Spleen (tissue), 11 donors: ENCODE data around the gene PDZD2. TPM values are rescaled to one million over a fixed set of nuclear protein-coding genes. Genes with fewer than 3 reads are reported as not detected.

Source experiments
- DNase-seq: peaks from one replicate; pipeline ENCODE4 v3.0.0-alpha.2; 2020
- H3K27ac ChIP-seq, 8 donors: fragments of 200-600 bp; sonication (generic) in 7 of 8; 1 replicate in 4 of 8; 2 replicates in 4 of 8; pipeline versions ENCODE4 v1.5.0 to v1.8.0; 2016 to 2021; ENCODE audit warnings: inconsistent platforms in 4 of 8, mild to moderate bottlenecking in 4 of 8, moderate library complexity in 1 of 8
- H3K27me3 ChIP-seq, 7 donors: fragments of 200-600 bp; sonication (generic) in 6 of 7; replicated peaks in 1 of 7; 1 replicate in 4 of 7; 2 replicates in 3 of 7; pipeline versions ENCODE4 v1.5.0 to v1.8.0; 2016 to 2021; ENCODE audit warnings: inconsistent platforms in 3 of 7, mild to moderate bottlenecking in 1 of 7
- H3K36me3 ChIP-seq, 6 donors: fragments of 200-600 bp; sonication (generic) in 5 of 6; 1 replicate in 4 of 6; 2 replicates in 2 of 6; pipeline versions ENCODE4 v1.5.0 to v1.8.0; 2016 to 2021; ENCODE audit warnings: inconsistent platforms in 2 of 6
- H3K4me1 ChIP-seq, 6 donors: fragments of 200-600 bp; sonication (generic) in 5 of 6; 1 replicate in 3 of 6; 2 replicates in 3 of 6; pipeline versions ENCODE4 v1.5.0 to v1.8.0; 2016 to 2021; ENCODE audit warnings: inconsistent platforms in 3 of 6
- H3K4me3 ChIP-seq, 8 donors: fragments of 200-600 bp; sonication (generic) in 7 of 8; 1 replicate in 4 of 8; 2 replicates in 4 of 8; pipeline versions ENCODE4 v1.5.0 to v1.8.0; 2016 to 2021; ENCODE audit warnings: inconsistent platforms in 4 of 8, mild to moderate bottlenecking in 4 of 8, moderate library complexity in 2 of 8
- H3K9me3 ChIP-seq, 8 donors: fragments of 200-600 bp; sonication (generic) in 7 of 8; 1 replicate in 4 of 8; 2 replicates in 4 of 8; pipeline versions ENCODE4 v1.5.0 to v1.8.0; 2016 to 2021; ENCODE audit warnings: inconsistent platforms in 4 of 8
- CTCF ChIP-seq, 11 experiments: fragments of 200-600 bp in 7 of 11; fragments of 450-650 bp in 4 of 11; sonication (generic) in 4 of 11; IDR thresholded peaks in 8 of 11; conservative IDR thresholded peaks in 3 of 11; 1 replicate in 7 of 11; 2 replicates in 4 of 11; pipeline versions ENCODE4 v1.4.0 to v1.8.0; 2016 to 2021; ENCODE audit warnings: antibody characterized with exemption in 11 of 11, inconsistent platforms in 4 of 11, mild to moderate bottlenecking in 1 of 11
- POLR2A ChIP-seq, 3 donors: fragments of 450-650 bp; IDR thresholded peaks; one replicate each; pipeline ENCODE4 v1.5.1; 2017; ENCODE audit warnings: antibody characterized with exemption in 3 of 3, mild to moderate bottlenecking in 1 of 3
- POLR2AphosphoS5 ChIP-seq, 3 donors: sonication (generic); formaldehyde crosslinking; IDR thresholded peaks; one replicate each; pipeline ENCODE4 v1.5.1; 2017; ENCODE audit warnings: antibody characterized with exemption in 3 of 3
- WGBS, 5 donors: extraction: QIAGEN DNeasy Blood & Tissue Kit in 3 of 5; methylation state at CpG; one replicate each; pipeline versions ENCODE4 v1.1.5 to v1.1.7; 2013 to 2018; 5-methylcytosine and 5-hydroxymethylcytosine counted together
- intact Hi-C: fragments of 100-400 bp; cut with DNase I; formaldehyde crosslinking; loops from one replicate; pipeline ENCODE4 v1.15.0; 2023; ENCODE audit warnings: low total_unique reads
- polyA plus RNA-seq, 3 donors: library from polyadenylated mRNA; stranded (reverse); fragments of 200-250 nt; gene quantifications; one replicate each; pipeline ENCODE4 v1.2.1, GENCODE V29; 2013
- total RNA-seq, 7 donors: library from RNA; depleted of rRNA in 3 of 7; stranded (reverse); fragments of >200 nt in 3 of 7; fragmentation: NEBNext Ultra II Directional in 4 of 7; extraction: Animal tissue kit (Norgen Biotek cat#: 25700) in 4 of 7; gene quantifications; one replicate each; pipeline versions ENCODE4 v1.1.0 to v1.2.1, GENCODE V29; 2016 to 2021
- donor health status: healthy with polysubstance abuse.
- donor health status: DM: no; HTN: no; CAD: no; lungs with moderate emphysema.
- donor health status: DM: no; HTN: no; CAD: no.
- donor health status: Bipolar disorder and iron deficiency.
- donor health status: healthy.
- donor health status: DM: no; HTN: no; CAD: no.
- donor health status: DM: yes; HTN: yes; CAD: no.

Gene PDZD2
- total and polyA plus RNA-seq, 10 donors, result 0.09 to 4.7 (median 2.4) TPM

DNA sequence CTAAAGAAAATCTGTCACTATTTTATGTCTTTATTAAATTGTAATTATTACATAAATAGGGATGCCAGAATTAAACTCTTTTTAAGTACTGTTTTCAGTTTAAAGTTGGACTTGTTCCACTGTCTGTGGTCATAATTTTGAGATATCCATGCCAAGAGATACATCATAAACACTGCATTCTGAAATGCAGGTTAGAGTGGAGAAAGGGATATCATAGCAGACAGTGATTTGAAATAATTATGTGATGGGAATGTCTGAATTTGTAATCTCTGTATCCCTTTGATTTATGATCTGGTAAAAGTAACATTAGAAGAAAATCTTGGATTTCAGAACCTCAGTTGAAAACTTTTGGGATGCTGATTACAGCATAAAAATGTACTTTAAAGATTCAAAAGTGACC lies 313.1 kb downstream of the PDZD2 start:
- Histone ChIP-seq H3K36me3 (no peaks in the 10 kb centered on the region), H3K9me3 (no peaks in the 10 kb centered on the region), H3K4me3 (no peak overlapping the region), H3K27me3 (no peaks in the 10 kb centered on the region), H3K4me1 (no peaks in the 10 kb centered on the region), H3K27ac (no peak overlapping the region)
- no peak for TF ChIP-seq POLR2A (IDR thresholded peaks at IDR 0.05)
- no peak for TF ChIP-seq CTCF (IDR thresholded peaks at IDR 0.05 in 8 of 11, conservative IDR thresholded peaks at IDR 0.05 in 3 of 11)
- TF ChIP-seq POLR2AphosphoS5 (IDR thresholded peaks at IDR 0.05), result no peak
- no peak for DNase-seq
- intact Hi-C loops, result no loop called here

DNA sequence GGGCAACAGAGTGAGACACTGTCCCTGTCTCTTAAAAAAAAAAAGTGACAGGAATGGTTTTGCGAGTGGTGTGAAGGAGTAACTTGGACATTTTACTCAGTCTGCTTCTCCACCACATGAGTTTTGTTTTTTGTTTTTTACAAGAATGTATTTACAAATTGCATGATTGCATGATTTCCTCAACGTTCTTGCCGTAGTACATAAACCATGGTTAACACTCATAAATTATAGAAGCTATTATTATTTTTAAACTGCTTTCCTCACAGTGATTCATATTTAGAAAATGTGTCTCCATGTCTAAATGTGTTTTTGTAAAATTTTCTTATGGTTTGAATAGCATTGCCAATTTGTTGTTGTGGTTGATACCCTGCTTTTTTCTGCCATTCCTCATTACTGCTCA lies 315.2 kb downstream of the PDZD2 start:
- no peak for TF ChIP-seq CTCF (IDR thresholded peaks at IDR 0.05 in 8 of 11, conservative IDR thresholded peaks at IDR 0.05 in 3 of 11)
- no peak for TF ChIP-seq POLR2A (IDR thresholded peaks at IDR 0.05)
- no peak for TF ChIP-seq POLR2AphosphoS5 (IDR thresholded peaks at IDR 0.05)
- Histone ChIP-seq H3K4me3 (no peak overlapping the region), H3K27ac (no peak overlapping the region), H3K27me3 (no peaks in the 10 kb centered on the region), H3K36me3 (no peaks in the 10 kb centered on the region), H3K4me1 (no peaks in the 10 kb centered on the region), H3K9me3 (no peaks in the 10 kb centered on the region)
- intact Hi-C loops, result no loop called here
- 83 to 91% (median 86%) methylated on average over 3 of the region's 3 CpGs for WGBS, 5 donors
- no peak for DNase-seq

DNA sequence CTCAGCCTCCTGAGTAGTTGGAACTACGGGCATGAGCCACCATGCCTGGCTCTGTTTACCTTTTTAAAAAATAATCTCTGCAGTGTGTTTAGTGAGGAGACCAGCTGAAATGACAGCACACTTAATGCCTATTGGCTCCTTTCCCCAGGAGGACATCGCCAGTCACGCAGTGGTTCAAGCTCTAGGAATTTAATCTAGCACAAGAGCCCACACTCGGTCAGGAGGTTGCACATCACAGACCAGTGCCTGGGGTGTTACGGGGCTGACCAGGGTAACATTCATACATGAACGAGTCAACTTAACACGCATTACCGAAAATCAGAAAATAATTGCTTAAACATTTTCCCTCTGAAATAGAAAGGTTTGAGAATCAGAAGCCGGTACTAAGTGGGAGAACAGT lies 318.2 kb downstream of the PDZD2 start:
- intact Hi-C loops, result no loop called here
- 86 to 95% (median 92%) methylated on average over 9 of the region's 9 CpGs for WGBS, 5 donors
- no peaks in the 10 kb centered on the region for H3K9me3 ChIP-seq
- H3K27ac ChIP-seq, result no peak overlapping the region
- DNase-seq, result no peak
- no peak overlapping the region for H3K4me3 ChIP-seq
- H3K4me1 ChIP-seq, result no peaks in the 10 kb centered on the region
- H3K27me3 ChIP-seq, result peaks cover 0 to 3% (median 0%) of the 10 kb centered on the region in 7 donors
- no peak for TF ChIP-seq CTCF (IDR thresholded peaks at IDR 0.05 in 8 of 11, conservative IDR thresholded peaks at IDR 0.05 in 3 of 11)
- TF ChIP-seq POLR2A (IDR thresholded peaks at IDR 0.05), result no peak
- TF ChIP-seq POLR2AphosphoS5 (IDR thresholded peaks at IDR 0.05), result no peak
- H3K36me3 ChIP-seq, result no peaks in the 10 kb centered on the region

GRCh38 chr5:31962351-31962751 lies 323.4 kb downstream of the PDZD2 start:
- TF ChIP-seq CTCF (IDR thresholded peaks at IDR 0.05 in 8 of 11, conservative IDR thresholded peaks at IDR 0.05 in 3 of 11), result no peak
- no peak for TF ChIP-seq POLR2AphosphoS5 (IDR thresholded peaks at IDR 0.05)
- TF ChIP-seq POLR2A (IDR thresholded peaks at IDR 0.05), result no peak
- Histone ChIP-seq H3K4me3 (no peak overlapping the region), H3K27me3 (peaks cover 0 to 3% (median 0%) of the 10 kb centered on the region in 7 donors), H3K9me3 (no peaks in the 10 kb centered on the region), H3K27ac (no peak overlapping the region), H3K36me3 (no peaks in the 10 kb centered on the region), H3K4me1 (no peaks in the 10 kb centered on the region)
- 43 to 49% (median 47%) methylated on average over 6 of the region's 6 CpGs for WGBS, 5 donors
- DNase-seq, result no peak
- intact Hi-C loops, result no loop called here
